Panc1 (cell line): Measurements from ENCODE around the gene ERVFRD-1. TPM values are rescaled to one million over a fixed set of nuclear protein-coding genes. Genes with fewer than 3 reads are reported as not detected.

Experiments used
- ATAC-seq: fragments of 200-7000 bp; cut with Tn5 transposase; 2 replicates; pipeline ENCODE4 v1.9.1; 2020; ENCODE audit warnings: mild to moderate bottlenecking, moderate library complexity
- BruUV-seq: library from RNA; stranded (reverse); fragments of 400-500 nt; replicated peaks from 2 replicates; lab custom pipeline; 2021; lab: Mats Ljungman, UMichigan
- CTCF ChIA-PET: fragments of 300-600 bp; sonication (Branson Sonifier 250); formaldehyde crosslinking; loops from one replicate; lab custom pipeline; 2022; ENCODE audit warnings: antibody characterized with exemption; lab: Charles Lee
- POLR2A ChIA-PET: fragments of 300-600 bp; sonication (Branson Sonifier 250); formaldehyde crosslinking; loops from one replicate; lab custom pipeline; 2022; ENCODE audit warnings: antibody characterized with exemption; lab: Charles Lee
- DNase-seq: peaks from one replicate; pipeline ENCODE4 v3.0.0-alpha.2; 2010; ENCODE audit warnings: low read depth, low spot score
- H3K27ac ChIP-seq: 2 replicates; pipeline ENCODE4 v1.5.1; 2011; ENCODE audit warnings: mild to moderate bottlenecking, low read length, inconsistent platforms
- H3K27me3 ChIP-seq: fragments of 200-500 bp; sonication (Bioruptor generic); 2 replicates; pipeline ENCODE4 v1.6.0; 2014; ENCODE audit warnings: low read length, inconsistent platforms; ENCODE audit not compliant: control insufficient read depth, insufficient read depth
- H3K36me3 ChIP-seq: fragments of 200-500 bp; sonication (Bioruptor generic); 2 replicates; pipeline ENCODE4 v1.5.1; 2014; ENCODE audit warnings: inconsistent platforms, mild to moderate bottlenecking, low read length, moderate library complexity; ENCODE audit not compliant: control insufficient read depth, insufficient read depth
- H3K4me1 ChIP-seq: 2 replicates; pipeline ENCODE4 v1.5.1; 2011; ENCODE audit warnings: inconsistent platforms, mild to moderate bottlenecking, low read length, moderate library complexity; ENCODE audit not compliant: control insufficient read depth, insufficient read depth
- H3K4me3 ChIP-seq, 2 experiments: 2 replicates each; pipeline ENCODE4 v1.5.1; 2011 to 2012; ENCODE audit warnings: low read depth in 2 of 2, low read length in 2 of 2, mild to moderate bottlenecking in 2 of 2, inconsistent platforms in 1 of 2, moderate library complexity in 1 of 2
- H3K9me3 ChIP-seq: fragments of 200-500 bp; sonication (Bioruptor generic); 2 replicates; pipeline ENCODE4 v1.5.1; 2014; ENCODE audit warnings: low read depth, mild to moderate bottlenecking, inconsistent platforms, low read length, moderate library complexity; ENCODE audit not compliant: control insufficient read depth, insufficient read depth
- POLR2AphosphoS5 ChIP-seq: IDR thresholded peaks from 2 replicates; pipeline ENCODE4 v1.6.1; 2012; ENCODE audit warnings: mild to moderate bottlenecking, low read depth, low read length, moderate library complexity
- SIN3A ChIP-seq: IDR thresholded peaks from 2 replicates; pipeline ENCODE4 v1.6.1; 2012; ENCODE audit warnings: low read depth, mild to moderate bottlenecking, low read length, moderate library complexity, borderline replicate concordance; ENCODE audit not compliant: insufficient read depth
- TCF7L2 ChIP-seq: IDR thresholded peaks from 2 replicates; pipeline ENCODE4 v1.6.1; 2011; ENCODE audit warnings: mild to moderate bottlenecking, low read depth, low read length, inconsistent platforms
- in situ Hi-C: cut with HindIII; loops from 2 replicates; pipeline ENCODE4 v1.10.0; 2016; ENCODE audit warnings: low sequenced_read_pairs, low pct_unique_long_range_greater_than_20kb
- intact Hi-C: fragments of 100-400 bp; cut with micrococcal nuclease; formaldehyde crosslinking; loops from one replicate; pipeline ENCODE4 v1.10.0; 2022; ENCODE audit not compliant: unreplicated experiment
- total RNA-seq: library from RNA; stranded (reverse); gene quantifications from one replicate; pipeline ENCODE4 v1.2.1, GENCODE V29; 2021; ENCODE audit not compliant: unreplicated experiment
- TF ChIP-seq, protein P1 (sequence below): fragments of 450-650 bp; IDR thresholded peaks from 2 replicates; pipeline ENCODE4 v1.5.1; 2017; ENCODE audit warnings: mild to moderate bottlenecking
- TF ChIP-seq, protein P2 (sequence below), 2 experiments: IDR thresholded peaks; 2 replicates each; pipeline ENCODE4 v1.6.1; 2011 to 2012; ENCODE audit warnings: low read depth in 2 of 2, control low read depth in 1 of 2, low read length in 1 of 2, mild to moderate bottlenecking in 1 of 2, moderate library complexity in 1 of 2; ENCODE audit not compliant: insufficient read depth in 1 of 2

Gene ERVFRD-1
- total RNA-seq, 1 experiment from 2014 or later, result not detected

DNA sequence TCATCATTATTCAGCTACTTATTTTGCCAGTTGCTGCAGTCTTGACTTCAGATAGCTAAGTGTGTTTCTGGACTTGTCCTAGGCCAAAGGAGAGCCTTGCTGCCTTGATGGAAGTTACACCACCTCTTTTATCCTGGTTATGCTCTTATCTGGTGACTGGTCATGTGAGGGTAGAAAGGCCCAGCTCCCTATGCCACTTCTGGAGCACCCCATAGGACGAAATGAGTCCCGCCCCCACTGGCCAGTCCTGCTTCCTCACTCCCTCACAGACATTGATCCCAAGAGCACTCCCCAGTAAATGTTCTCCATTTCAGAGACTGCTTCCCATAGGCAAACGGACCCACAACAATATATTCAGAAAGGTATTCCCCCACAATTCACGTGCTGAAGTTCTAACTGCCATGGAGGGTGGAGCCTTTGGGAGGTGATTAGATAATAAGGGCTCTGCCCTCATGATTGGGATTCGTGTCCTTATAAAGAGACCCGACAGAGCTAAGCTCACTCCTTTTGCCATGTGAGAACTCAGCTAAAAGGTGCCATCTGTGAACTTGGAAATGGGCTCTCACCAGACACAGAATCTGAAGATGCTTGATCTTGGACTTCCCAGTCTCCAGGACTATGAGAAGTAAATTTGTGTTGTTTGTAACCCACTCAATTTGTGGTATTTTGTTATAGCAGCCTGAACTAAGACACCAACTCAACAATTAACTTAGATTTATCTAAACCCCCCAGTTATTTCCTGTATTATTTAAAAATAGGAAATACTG, 45.9 kb downstream of the ERVFRD-1 start:
- Histone ChIP-seq H3K27me3 (no peaks in the 10 kb centered on the region), H3K4me3 (no peak overlapping the region), H3K36me3 (no peaks in the 10 kb centered on the region), H3K4me1 (no peaks in the 10 kb centered on the region), H3K27ac (no peak overlapping the region), H3K9me3 (no peaks in the 10 kb centered on the region)
- in situ Hi-C loops (no loop called here), intact Hi-C loops (no loop called here)
- ChIA-PET POLR2A (no interaction called here), CTCF (no interaction called here)
- BruUV-seq, result no TSS peak
- TF ChIP-seq, protein P1, sequence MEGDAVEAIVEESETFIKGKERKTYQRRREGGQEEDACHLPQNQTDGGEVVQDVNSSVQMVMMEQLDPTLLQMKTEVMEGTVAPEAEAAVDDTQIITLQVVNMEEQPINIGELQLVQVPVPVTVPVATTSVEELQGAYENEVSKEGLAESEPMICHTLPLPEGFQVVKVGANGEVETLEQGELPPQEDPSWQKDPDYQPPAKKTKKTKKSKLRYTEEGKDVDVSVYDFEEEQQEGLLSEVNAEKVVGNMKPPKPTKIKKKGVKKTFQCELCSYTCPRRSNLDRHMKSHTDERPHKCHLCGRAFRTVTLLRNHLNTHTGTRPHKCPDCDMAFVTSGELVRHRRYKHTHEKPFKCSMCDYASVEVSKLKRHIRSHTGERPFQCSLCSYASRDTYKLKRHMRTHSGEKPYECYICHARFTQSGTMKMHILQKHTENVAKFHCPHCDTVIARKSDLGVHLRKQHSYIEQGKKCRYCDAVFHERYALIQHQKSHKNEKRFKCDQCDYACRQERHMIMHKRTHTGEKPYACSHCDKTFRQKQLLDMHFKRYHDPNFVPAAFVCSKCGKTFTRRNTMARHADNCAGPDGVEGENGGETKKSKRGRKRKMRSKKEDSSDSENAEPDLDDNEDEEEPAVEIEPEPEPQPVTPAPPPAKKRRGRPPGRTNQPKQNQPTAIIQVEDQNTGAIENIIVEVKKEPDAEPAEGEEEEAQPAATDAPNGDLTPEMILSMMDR, result no peak
- no peak for TF ChIP-seq TCF7L2
- TF ChIP-seq, protein P2, sequence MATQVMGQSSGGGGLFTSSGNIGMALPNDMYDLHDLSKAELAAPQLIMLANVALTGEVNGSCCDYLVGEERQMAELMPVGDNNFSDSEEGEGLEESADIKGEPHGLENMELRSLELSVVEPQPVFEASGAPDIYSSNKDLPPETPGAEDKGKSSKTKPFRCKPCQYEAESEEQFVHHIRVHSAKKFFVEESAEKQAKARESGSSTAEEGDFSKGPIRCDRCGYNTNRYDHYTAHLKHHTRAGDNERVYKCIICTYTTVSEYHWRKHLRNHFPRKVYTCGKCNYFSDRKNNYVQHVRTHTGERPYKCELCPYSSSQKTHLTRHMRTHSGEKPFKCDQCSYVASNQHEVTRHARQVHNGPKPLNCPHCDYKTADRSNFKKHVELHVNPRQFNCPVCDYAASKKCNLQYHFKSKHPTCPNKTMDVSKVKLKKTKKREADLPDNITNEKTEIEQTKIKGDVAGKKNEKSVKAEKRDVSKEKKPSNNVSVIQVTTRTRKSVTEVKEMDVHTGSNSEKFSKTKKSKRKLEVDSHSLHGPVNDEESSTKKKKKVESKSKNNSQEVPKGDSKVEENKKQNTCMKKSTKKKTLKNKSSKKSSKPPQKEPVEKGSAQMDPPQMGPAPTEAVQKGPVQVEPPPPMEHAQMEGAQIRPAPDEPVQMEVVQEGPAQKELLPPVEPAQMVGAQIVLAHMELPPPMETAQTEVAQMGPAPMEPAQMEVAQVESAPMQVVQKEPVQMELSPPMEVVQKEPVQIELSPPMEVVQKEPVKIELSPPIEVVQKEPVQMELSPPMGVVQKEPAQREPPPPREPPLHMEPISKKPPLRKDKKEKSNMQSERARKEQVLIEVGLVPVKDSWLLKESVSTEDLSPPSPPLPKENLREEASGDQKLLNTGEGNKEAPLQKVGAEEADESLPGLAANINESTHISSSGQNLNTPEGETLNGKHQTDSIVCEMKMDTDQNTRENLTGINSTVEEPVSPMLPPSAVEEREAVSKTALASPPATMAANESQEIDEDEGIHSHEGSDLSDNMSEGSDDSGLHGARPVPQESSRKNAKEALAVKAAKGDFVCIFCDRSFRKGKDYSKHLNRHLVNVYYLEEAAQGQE (IDR thresholded peaks at IDR 0.05; ENCODE audit: insufficient read depth in 1 of 2, low read depth in 2 of 2, low read length in 1 of 2), result no peak
- no peak for TF ChIP-seq SIN3A
- TF ChIP-seq POLR2AphosphoS5, result no peak
- no peak for DNase-seq
- ATAC-seq, result no peak

DNA sequence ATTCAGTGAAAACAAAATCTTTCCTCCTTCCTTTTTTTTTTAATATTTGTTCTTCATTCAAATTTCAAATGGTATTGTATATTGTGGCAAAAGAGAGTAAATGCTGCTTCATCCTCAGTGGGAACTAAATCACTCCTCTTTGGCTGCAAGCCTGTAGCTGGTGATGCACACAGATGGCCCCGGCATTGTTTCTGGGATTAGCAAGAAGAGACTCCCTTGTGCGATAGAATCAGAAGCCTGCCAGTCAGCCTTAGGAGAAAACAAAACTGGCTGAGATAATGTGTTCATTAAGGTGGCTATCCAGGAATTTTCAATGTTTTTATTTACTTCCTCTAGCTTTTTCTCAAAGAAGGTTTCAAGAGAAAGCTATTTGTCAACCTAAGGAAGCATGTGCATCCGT, 46.7 kb downstream of the ERVFRD-1 start:
- Histone ChIP-seq H3K27me3 (no peaks in the 10 kb centered on the region), H3K27ac (no peak overlapping the region), H3K4me1 (no peaks in the 10 kb centered on the region), H3K36me3 (no peaks in the 10 kb centered on the region), H3K9me3 (no peaks in the 10 kb centered on the region), H3K4me3 (no peak overlapping the region)
- TF ChIP-seq SIN3A, result no peak
- TF ChIP-seq, protein P2 (IDR thresholded peaks at IDR 0.05; ENCODE audit: insufficient read depth in 1 of 2, low read depth in 2 of 2, low read length in 1 of 2), result no peak
- TF ChIP-seq TCF7L2, result no peak
- TF ChIP-seq, protein P1, result no peak
- TF ChIP-seq POLR2AphosphoS5, result no peak
- CTCF ChIA-PET, result no interaction called here
- BruUV-seq, result no TSS peak
- no peak for DNase-seq
- no peak for ATAC-seq
- POLR2A ChIA-PET, result interaction anchor here (0.7 kb wide), 1 partner anchor 88 kb away, joined by 3 read pairs; no protein-coding TSS in a partner anchor
- intact Hi-C loops (no loop called here), in situ Hi-C loops (no loop called here)
